H9 (cell line): Measurements from ENCODE around the gene COX7B. TPM values are rescaled to one million over a fixed set of nuclear protein-coding genes. Genes with fewer than 3 reads are reported as not detected.

Source experiments
- DNase-seq: peaks from one replicate; pipeline ENCODE4 v3.0.0-alpha.2; 2017
- H2AFZ ChIP-seq: one replicate; pipeline ENCODE4 v1.6.1; 2013; ENCODE audit warnings: mild to moderate bottlenecking, low read length, control low read depth, moderate library complexity
- H2AK5ac ChIP-seq: 2 replicates; pipeline ENCODE4 v1.6.1; 2013; ENCODE audit warnings: low read length, control low read depth, mixed read lengths; ENCODE audit not compliant: insufficient read length
- H2BK120ac ChIP-seq: one replicate; pipeline ENCODE4 v1.6.1; 2013; ENCODE audit warnings: low read depth, mild to moderate bottlenecking, low read length, control low read depth, inconsistent platforms; ENCODE audit not compliant: poor library complexity, severe bottlenecking
- H2BK12ac ChIP-seq: 2 replicates; pipeline ENCODE4 v1.6.1; 2013; ENCODE audit warnings: low read length, control low read depth, mixed read lengths, low read depth; ENCODE audit not compliant: insufficient read length
- H2BK15ac ChIP-seq: 2 replicates; pipeline ENCODE4 v1.6.1; 2013; ENCODE audit warnings: low read depth, low read length, control low read depth
- H2BK20ac ChIP-seq: one replicate; pipeline ENCODE4 v1.6.1; 2013; ENCODE audit warnings: low read depth, mild to moderate bottlenecking, low read length, control low read depth, inconsistent platforms; ENCODE audit not compliant: poor library complexity, severe bottlenecking
- H2BK5ac ChIP-seq: 2 replicates; pipeline ENCODE4 v1.6.1; 2013; ENCODE audit warnings: low read length, control low read depth, mixed read lengths; ENCODE audit not compliant: insufficient read length
- H3K14ac ChIP-seq: 2 replicates; pipeline ENCODE4 v1.6.1; 2013; ENCODE audit warnings: low read length, control low read depth; ENCODE audit not compliant: insufficient read depth
- H3K18ac ChIP-seq: 2 replicates; pipeline ENCODE4 v1.6.1; 2013; ENCODE audit warnings: low read depth, mild to moderate bottlenecking, mixed read lengths, low read length, control low read depth; ENCODE audit not compliant: insufficient read length
- H3K23ac ChIP-seq: 2 replicates; pipeline ENCODE4 v1.6.1; 2013; ENCODE audit warnings: low read length, control low read depth, mixed read lengths, low read depth; ENCODE audit not compliant: insufficient read length
- H3K23me2 ChIP-seq: 2 replicates; pipeline ENCODE4 v1.6.1; 2013; ENCODE audit warnings: low read depth, mild to moderate bottlenecking, mixed read lengths, low read length, control low read depth; ENCODE audit not compliant: insufficient read length, poor library complexity, severe bottlenecking
- H3K27ac ChIP-seq: 2 replicates; pipeline ENCODE4 v1.5.1; 2013; ENCODE audit warnings: low read length, control low read depth, mixed read lengths, low read depth; ENCODE audit not compliant: insufficient read length
- H3K27me3 ChIP-seq: 2 replicates; pipeline ENCODE4 v1.6.1; 2013; ENCODE audit warnings: low read length, control low read depth, inconsistent platforms; ENCODE audit not compliant: insufficient read depth
- H3K4ac ChIP-seq: 2 replicates; pipeline ENCODE4 v1.6.1; 2013; ENCODE audit warnings: low read depth, mild to moderate bottlenecking, control low read depth, inconsistent platforms, low read length, moderate library complexity
- H3K4me1 ChIP-seq: 2 replicates; pipeline ENCODE4 v1.6.1; 2013; ENCODE audit warnings: low read length, control low read depth, inconsistent platforms; ENCODE audit not compliant: insufficient read depth
- H3K4me2 ChIP-seq: 2 replicates; pipeline ENCODE4 v1.6.1; 2013; ENCODE audit warnings: low read length, control low read depth, mixed read lengths; ENCODE audit not compliant: insufficient read length, insufficient read depth
- H3K56ac ChIP-seq: 2 replicates; pipeline ENCODE4 v1.6.1; 2013; ENCODE audit warnings: low read depth, mild to moderate bottlenecking, mixed read lengths, low read length, control low read depth; ENCODE audit not compliant: insufficient read length
- H3K79me1 ChIP-seq: 2 replicates; pipeline ENCODE4 v1.6.1; 2013; ENCODE audit warnings: low read depth, mild to moderate bottlenecking, moderate library complexity, low read length, control low read depth, inconsistent platforms; ENCODE audit not compliant: insufficient read depth, poor library complexity, severe bottlenecking
- H3K79me2 ChIP-seq: 2 replicates; pipeline ENCODE4 v1.6.1; 2013; ENCODE audit warnings: low read length, control low read depth, inconsistent platforms; ENCODE audit not compliant: insufficient read depth
- H3K9ac ChIP-seq: 2 replicates; pipeline ENCODE4 v1.6.1; 2013; ENCODE audit warnings: low read length, control low read depth, mixed read lengths; ENCODE audit not compliant: insufficient read length; ENCODE audit errors: extremely low read depth
- H3K9me3 ChIP-seq: one replicate; pipeline ENCODE4 v1.6.1; 2013; ENCODE audit warnings: low read depth, low read length, inconsistent platforms; ENCODE audit not compliant: control insufficient read depth
- H3T11ph ChIP-seq: one replicate; pipeline ENCODE4 v1.6.1; 2013; ENCODE audit warnings: mild to moderate bottlenecking, low read length, control low read depth, inconsistent platforms
- H4K20me1 ChIP-seq: one replicate; pipeline ENCODE4 v1.6.1; 2013; ENCODE audit not compliant: control insufficient read depth, insufficient read length, insufficient read depth
- H4K5ac ChIP-seq: 2 replicates; pipeline ENCODE4 v1.6.1; 2013; ENCODE audit warnings: low read depth, mild to moderate bottlenecking, mixed read lengths, low read length, control low read depth; ENCODE audit not compliant: insufficient read length
- H4K8ac ChIP-seq: replicated peaks from 2 replicates; pipeline ENCODE4 v1.6.1; 2013; ENCODE audit warnings: low read length, control low read depth, mixed read lengths, low read depth; ENCODE audit not compliant: insufficient read length
- H4K91ac ChIP-seq: 2 replicates; pipeline ENCODE4 v1.6.1; 2013; ENCODE audit warnings: low read depth, mild to moderate bottlenecking, moderate library complexity, mixed read lengths, low read length, control low read depth; ENCODE audit not compliant: insufficient read length
- H3K27ac Mint-ChIP-seq, 3 experiments: 2 replicates in 2 of 3; 3 replicates in 1 of 3; pipeline ENCODE4 v1.8.0; 2020 to 2021; ENCODE audit warnings: mixed read lengths in 3 of 3, mild to moderate bottlenecking in 1 of 3, moderate library complexity in 1 of 3
- H3K27me3 Mint-ChIP-seq: 2 replicates; pipeline ENCODE4 v1.8.0; 2021; ENCODE audit warnings: low read depth, mild to moderate bottlenecking, moderate library complexity, mixed read lengths
- H3K36me3 Mint-ChIP-seq, 3 experiments: 2 replicates in 2 of 3; 3 replicates in 1 of 3; pipeline ENCODE4 v1.8.0; 2020 to 2021; ENCODE audit warnings: low read depth in 3 of 3, mixed read lengths in 3 of 3; ENCODE audit not compliant: insufficient read depth in 1 of 3
- H3K4me1 Mint-ChIP-seq, 2 experiments: 2 replicates each; pipeline ENCODE4 v1.8.0; 2020; ENCODE audit warnings: mixed read lengths in 2 of 2
- H3K4me3 Mint-ChIP-seq, 2 experiments: 2 replicates in 1 of 2; 3 replicates in 1 of 2; pipeline ENCODE4 v1.8.0; 2020 to 2021; ENCODE audit warnings: mild to moderate bottlenecking in 2 of 2, mixed read lengths in 2 of 2, moderate library complexity in 1 of 2
- H3K9me3 Mint-ChIP-seq, 2 experiments: 2 replicates in 1 of 2; 3 replicates in 1 of 2; pipeline ENCODE4 v1.8.0; 2020; ENCODE audit warnings: mild to moderate bottlenecking in 2 of 2, mixed read lengths in 2 of 2, moderate library complexity in 1 of 2
- CTCF ChIP-seq: fragments of 200-600 bp; sonication (generic); conservative IDR thresholded peaks from 3 replicates; pipeline ENCODE4 v1.8.0; 2021; ENCODE audit warnings: antibody characterized with exemption, mild to moderate bottlenecking
- WGBS: extraction: QIAGEN DNeasy Blood & Tissue Kit; methylation state at CpG from one replicate; pipeline ENCODE4 v1.1.7; 2013; ENCODE audit warnings: missing lambda C conversion rate, low lambda C conversion rate, mixed read lengths; ENCODE audit not compliant: insufficient read length; ENCODE audit errors: extremely low coverage; 5-methylcytosine and 5-hydroxymethylcytosine counted together
- total RNA-seq: library from RNA; stranded (reverse); gene quantifications from 2 replicates; pipeline ENCODE4 v1.2.1, GENCODE V29; 2021

COX7B gene
- total RNA-seq, 1 experiment from 2014 or later: 253 TPM

GRCh38 chrX:77925764-77926163 lies 26.5 kb downstream of the COX7B start:
- Histone ChIP-seq H2BK20ac (no peak overlapping the region), H4K91ac (no peak overlapping the region), H3K14ac (no peak overlapping the region), H2BK15ac (no peak overlapping the region), H3K27ac (no peak overlapping the region), H2BK12ac (no peak overlapping the region), H2BK5ac (no peak overlapping the region), H2BK120ac (no peak overlapping the region), H3K27me3 (no peaks in the 10 kb centered on the region), H3T11ph (no peak overlapping the region), H4K5ac (no peak overlapping the region), H2AFZ (no peak overlapping the region), H3K56ac (no peak overlapping the region), H3K18ac (no peak overlapping the region), H3K79me2 (no peaks in the 10 kb centered on the region), H3K23me2 (no peaks in the 10 kb centered on the region), H3K9ac (no peak overlapping the region), H3K4me1 (no peaks in the 10 kb centered on the region), H3K4ac (no peak overlapping the region), H3K9me3 (peaks cover 15% of the 10 kb centered on the region), H3K79me1 (no peaks in the 10 kb centered on the region), H3K23ac (no peak overlapping the region), H4K8ac (no peak overlapping the region), H3K4me2 (no peak overlapping the region), H4K20me1 (no peaks in the 10 kb centered on the region), H2AK5ac (no peak overlapping the region)
- no peak for TF ChIP-seq CTCF
- Mint-ChIP-seq H3K4me1 (no peaks in the 10 kb centered on the region), H3K9me3 (peaks cover 51 to 54% of the 10 kb centered on the region in 2 experiments), H3K36me3 (peaks cover 0 to 4% (median 3%) of the 10 kb centered on the region in 3 experiments; a peak in 2 of 7 replicates), H3K4me3 (no peak overlapping the region), H3K27me3 (no peaks in the 10 kb centered on the region), H3K27ac (no peak overlapping the region)
- no peak for DNase-seq
- no CpG with 5 or more reads among the region's 3 CpGs for WGBS
